GM23338 (cell line): ENCODE results near the gene QKI. TPM values are rescaled to one million over a fixed set of nuclear protein-coding genes. Genes with fewer than 3 reads are reported as not detected.

Source experiments
- ATAC-seq: fragments of 200-7000 bp; cut with Tn5 transposase; 3 replicates; pipeline ENCODE4 v1.9.1; 2020
- DNase-seq: peaks from one replicate; pipeline ENCODE4 v3.0.0-alpha.2; 2015; ENCODE audit warnings: low spot score
- H2AFZ ChIP-seq: fragments of 200-600 bp; sonication (generic); 2 replicates; pipeline ENCODE4 v1.8.0; 2016; ENCODE audit warnings: antibody characterized with exemption, mild to moderate bottlenecking, moderate library complexity
- H3F3A ChIP-seq: fragments of 200-600 bp; sonication (generic); replicated peaks from 2 replicates; pipeline ENCODE4 v1.8.0; 2017; ENCODE audit warnings: antibody characterized with exemption, mixed run types, low read depth
- H3K27ac ChIP-seq: fragments of 200-600 bp; sonication (generic); 2 replicates; pipeline ENCODE4 v1.6.1; 2016; ENCODE audit warnings: low read depth
- H3K27me3 ChIP-seq: fragments of 200-600 bp; sonication (generic); 2 replicates; pipeline ENCODE4 v1.8.0; 2016; ENCODE audit warnings: mild to moderate bottlenecking, mixed run types, moderate library complexity; ENCODE audit not compliant: insufficient read depth
- H3K36me3 ChIP-seq: fragments of 200-600 bp; sonication (generic); 2 replicates; pipeline ENCODE4 v1.8.0; 2016; ENCODE audit warnings: mild to moderate bottlenecking; ENCODE audit not compliant: insufficient read depth
- H3K4me1 ChIP-seq: fragments of 200-600 bp; sonication (generic); 2 replicates; pipeline ENCODE4 v1.8.0; 2016; ENCODE audit warnings: mild to moderate bottlenecking, moderate library complexity; ENCODE audit not compliant: insufficient read depth
- H3K4me2 ChIP-seq: fragments of 200-600 bp; sonication (generic); 2 replicates; pipeline ENCODE4 v1.7.1; 2017; ENCODE audit warnings: mixed run types
- H3K4me3 ChIP-seq: fragments of 200-600 bp; sonication (generic); 2 replicates; pipeline ENCODE4 v1.6.1; 2016; ENCODE audit warnings: mixed run types
- H3K79me2 ChIP-seq: fragments of 200-600 bp; sonication (generic); replicated peaks from 2 replicates; pipeline ENCODE4 v1.8.0; 2017; ENCODE audit warnings: mild to moderate bottlenecking; ENCODE audit not compliant: insufficient read depth
- H3K9me2 ChIP-seq: fragments of 200-600 bp; sonication (generic); 2 replicates; pipeline ENCODE4 v1.8.0; 2017; ENCODE audit not compliant: insufficient read depth
- H4K20me1 ChIP-seq: fragments of 200-600 bp; sonication (generic); replicated peaks from 2 replicates; pipeline ENCODE4 v1.8.0; 2017; ENCODE audit warnings: mild to moderate bottlenecking; ENCODE audit not compliant: insufficient read depth
- H3K27ac Mint-ChIP-seq: 2 replicates; pipeline ENCODE4 v1.8.0; 2020; ENCODE audit warnings: inconsistent platforms, mild to moderate bottlenecking, moderate library complexity, mixed read lengths
- H3K27me3 Mint-ChIP-seq: 3 replicates; pipeline ENCODE4 v1.8.0; 2022; ENCODE audit warnings: low read depth, mild to moderate bottlenecking, moderate library complexity, mixed read lengths, inconsistent platforms; ENCODE audit not compliant: insufficient read depth, poor library complexity
- H3K36me3 Mint-ChIP-seq: 3 replicates; pipeline ENCODE4 v1.8.0; 2021; ENCODE audit warnings: low read depth, mild to moderate bottlenecking, inconsistent platforms, moderate library complexity, mixed read lengths
- H3K4me1 Mint-ChIP-seq: 3 replicates; pipeline ENCODE4 v1.8.0; 2020; ENCODE audit warnings: mild to moderate bottlenecking, inconsistent platforms, mixed read lengths
- H3K4me3 Mint-ChIP-seq: 3 replicates; pipeline ENCODE4 v1.8.0; 2021; ENCODE audit warnings: moderate library complexity, mild to moderate bottlenecking, inconsistent platforms, mixed read lengths
- H3K9me3 Mint-ChIP-seq: 3 replicates; pipeline ENCODE4 v1.8.0; 2020; ENCODE audit warnings: moderate library complexity, mild to moderate bottlenecking, inconsistent platforms, mixed read lengths
- CREB1 ChIP-seq: fragments of 250-450 bp; sonication (Bioruptor Pico); IDR thresholded peaks from 2 replicates; pipeline ENCODE4 v1.5.0; 2020; ENCODE audit warnings: low read depth, mild to moderate bottlenecking, moderate library complexity
- JUNB ChIP-seq: IDR thresholded peaks from one replicate; pipeline ENCODE4 v1.6.1; 2016; ENCODE audit warnings: antibody characterized with exemption; ENCODE audit not compliant: unreplicated experiment
- POLR2AphosphoS5 ChIP-seq: IDR thresholded peaks from 2 replicates; pipeline ENCODE4 v1.6.1; 2016; ENCODE audit warnings: antibody characterized with exemption, low read depth
- STAT1 ChIP-seq: IDR thresholded peaks from one replicate; pipeline ENCODE4 v1.6.1; 2016; ENCODE audit warnings: antibody characterized with exemption; ENCODE audit not compliant: unreplicated experiment
- ZNF114 ChIP-seq: fragments of 250-450 bp; sonication (Bioruptor Pico); IDR thresholded peaks from 2 replicates; pipeline ENCODE4 v1.5.0; 2020; ENCODE audit warnings: mild to moderate bottlenecking, moderate library complexity
- ZNF331 ChIP-seq: fragments of 250-450 bp; sonication (Bioruptor Pico); IDR thresholded peaks from 2 replicates; pipeline ENCODE4 v1.5.0; 2020; ENCODE audit warnings: low read depth, mild to moderate bottlenecking, moderate library complexity
- polyA plus RNA-seq: library from polyadenylated mRNA; unstranded; fragments of >200 nt; fragmentation: Nextera tagmentation; extraction: Ambion mirVana; gene quantifications from 2 replicates; pipeline ENCODE4 v1.2.1, GENCODE V29; 2016
- total RNA-seq: library from RNA; depleted of rRNA; stranded (reverse); fragments of >200 nt; shearing (Covaris generic); gene quantifications from 2 replicates; pipeline ENCODE4 v1.2.3, GENCODE V29; 2014
- TF ChIP-seq, protein P1 (sequence below): fragments of 250-450 bp; sonication (Bioruptor Pico); IDR thresholded peaks from 2 replicates; pipeline ENCODE4 v1.5.0; 2020; ENCODE audit warnings: mild to moderate bottlenecking, moderate library complexity
- TF ChIP-seq, protein P2 (sequence below), 2 experiments: fragments of 200-600 bp in 1 of 2; sonication (generic) in 1 of 2; conservative IDR thresholded peaks; 2 replicates each; pipeline versions ENCODE4 v1.5.1 to v1.6.1; 2016 to 2017; ENCODE audit warnings: antibody characterized with exemption in 2 of 2, low read depth in 2 of 2, mild to moderate bottlenecking in 2 of 2, moderate library complexity in 1 of 2
- TF ChIP-seq, protein P3 (sequence below): IDR thresholded peaks from one replicate; pipeline ENCODE4 v1.6.1; 2018; ENCODE audit warnings: antibody characterized with exemption; ENCODE audit not compliant: unreplicated experiment

The QKI gene
- total and polyA plus RNA-seq, 2 experiments from 2014 or later, result 60.8 to 159 TPM

DNA sequence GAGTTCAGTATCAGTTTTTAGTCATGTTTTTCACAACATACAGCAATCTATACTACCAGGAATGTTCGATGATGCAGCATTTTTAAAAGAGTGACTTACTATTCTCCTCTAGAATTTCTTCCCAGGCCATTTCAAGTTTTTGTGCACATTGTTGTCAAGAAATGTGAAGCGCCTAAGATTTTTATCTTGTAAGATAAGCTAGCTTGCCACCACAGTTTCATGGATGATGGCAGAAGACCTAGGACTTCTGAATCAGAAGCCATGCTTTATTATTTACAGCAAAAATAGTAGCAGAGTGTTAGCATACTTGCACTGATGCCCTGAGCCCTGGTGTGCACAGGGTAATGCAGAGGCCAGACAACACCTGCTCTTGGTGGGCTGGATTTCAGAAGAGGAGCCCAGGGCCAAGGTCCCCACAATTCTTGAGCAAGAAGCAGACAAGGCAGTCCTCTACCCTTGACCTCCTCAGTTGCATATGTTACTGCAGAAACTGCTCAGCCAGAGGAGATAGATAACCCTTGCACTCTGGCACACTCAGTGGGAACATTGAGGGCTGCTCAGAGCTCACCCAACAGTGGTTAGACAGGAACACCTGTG lies 99.2 kb downstream of the QKI start:
- no peaks in the 10 kb centered on the region for H3K9me3 Mint-ChIP-seq
- H3F3A ChIP-seq, result no peaks in the 10 kb centered on the region
- H3K27ac Mint-ChIP-seq, result peak overlapping the region; percentile 83
- H3K79me2 ChIP-seq, result peaks cover 92% of the 10 kb centered on the region
- TF ChIP-seq POLR2AphosphoS5 (no peak), CREB1 (CRISPR knock-in tag) (no peak), ZNF331 (no peak)
- TF ChIP-seq, protein P1, sequence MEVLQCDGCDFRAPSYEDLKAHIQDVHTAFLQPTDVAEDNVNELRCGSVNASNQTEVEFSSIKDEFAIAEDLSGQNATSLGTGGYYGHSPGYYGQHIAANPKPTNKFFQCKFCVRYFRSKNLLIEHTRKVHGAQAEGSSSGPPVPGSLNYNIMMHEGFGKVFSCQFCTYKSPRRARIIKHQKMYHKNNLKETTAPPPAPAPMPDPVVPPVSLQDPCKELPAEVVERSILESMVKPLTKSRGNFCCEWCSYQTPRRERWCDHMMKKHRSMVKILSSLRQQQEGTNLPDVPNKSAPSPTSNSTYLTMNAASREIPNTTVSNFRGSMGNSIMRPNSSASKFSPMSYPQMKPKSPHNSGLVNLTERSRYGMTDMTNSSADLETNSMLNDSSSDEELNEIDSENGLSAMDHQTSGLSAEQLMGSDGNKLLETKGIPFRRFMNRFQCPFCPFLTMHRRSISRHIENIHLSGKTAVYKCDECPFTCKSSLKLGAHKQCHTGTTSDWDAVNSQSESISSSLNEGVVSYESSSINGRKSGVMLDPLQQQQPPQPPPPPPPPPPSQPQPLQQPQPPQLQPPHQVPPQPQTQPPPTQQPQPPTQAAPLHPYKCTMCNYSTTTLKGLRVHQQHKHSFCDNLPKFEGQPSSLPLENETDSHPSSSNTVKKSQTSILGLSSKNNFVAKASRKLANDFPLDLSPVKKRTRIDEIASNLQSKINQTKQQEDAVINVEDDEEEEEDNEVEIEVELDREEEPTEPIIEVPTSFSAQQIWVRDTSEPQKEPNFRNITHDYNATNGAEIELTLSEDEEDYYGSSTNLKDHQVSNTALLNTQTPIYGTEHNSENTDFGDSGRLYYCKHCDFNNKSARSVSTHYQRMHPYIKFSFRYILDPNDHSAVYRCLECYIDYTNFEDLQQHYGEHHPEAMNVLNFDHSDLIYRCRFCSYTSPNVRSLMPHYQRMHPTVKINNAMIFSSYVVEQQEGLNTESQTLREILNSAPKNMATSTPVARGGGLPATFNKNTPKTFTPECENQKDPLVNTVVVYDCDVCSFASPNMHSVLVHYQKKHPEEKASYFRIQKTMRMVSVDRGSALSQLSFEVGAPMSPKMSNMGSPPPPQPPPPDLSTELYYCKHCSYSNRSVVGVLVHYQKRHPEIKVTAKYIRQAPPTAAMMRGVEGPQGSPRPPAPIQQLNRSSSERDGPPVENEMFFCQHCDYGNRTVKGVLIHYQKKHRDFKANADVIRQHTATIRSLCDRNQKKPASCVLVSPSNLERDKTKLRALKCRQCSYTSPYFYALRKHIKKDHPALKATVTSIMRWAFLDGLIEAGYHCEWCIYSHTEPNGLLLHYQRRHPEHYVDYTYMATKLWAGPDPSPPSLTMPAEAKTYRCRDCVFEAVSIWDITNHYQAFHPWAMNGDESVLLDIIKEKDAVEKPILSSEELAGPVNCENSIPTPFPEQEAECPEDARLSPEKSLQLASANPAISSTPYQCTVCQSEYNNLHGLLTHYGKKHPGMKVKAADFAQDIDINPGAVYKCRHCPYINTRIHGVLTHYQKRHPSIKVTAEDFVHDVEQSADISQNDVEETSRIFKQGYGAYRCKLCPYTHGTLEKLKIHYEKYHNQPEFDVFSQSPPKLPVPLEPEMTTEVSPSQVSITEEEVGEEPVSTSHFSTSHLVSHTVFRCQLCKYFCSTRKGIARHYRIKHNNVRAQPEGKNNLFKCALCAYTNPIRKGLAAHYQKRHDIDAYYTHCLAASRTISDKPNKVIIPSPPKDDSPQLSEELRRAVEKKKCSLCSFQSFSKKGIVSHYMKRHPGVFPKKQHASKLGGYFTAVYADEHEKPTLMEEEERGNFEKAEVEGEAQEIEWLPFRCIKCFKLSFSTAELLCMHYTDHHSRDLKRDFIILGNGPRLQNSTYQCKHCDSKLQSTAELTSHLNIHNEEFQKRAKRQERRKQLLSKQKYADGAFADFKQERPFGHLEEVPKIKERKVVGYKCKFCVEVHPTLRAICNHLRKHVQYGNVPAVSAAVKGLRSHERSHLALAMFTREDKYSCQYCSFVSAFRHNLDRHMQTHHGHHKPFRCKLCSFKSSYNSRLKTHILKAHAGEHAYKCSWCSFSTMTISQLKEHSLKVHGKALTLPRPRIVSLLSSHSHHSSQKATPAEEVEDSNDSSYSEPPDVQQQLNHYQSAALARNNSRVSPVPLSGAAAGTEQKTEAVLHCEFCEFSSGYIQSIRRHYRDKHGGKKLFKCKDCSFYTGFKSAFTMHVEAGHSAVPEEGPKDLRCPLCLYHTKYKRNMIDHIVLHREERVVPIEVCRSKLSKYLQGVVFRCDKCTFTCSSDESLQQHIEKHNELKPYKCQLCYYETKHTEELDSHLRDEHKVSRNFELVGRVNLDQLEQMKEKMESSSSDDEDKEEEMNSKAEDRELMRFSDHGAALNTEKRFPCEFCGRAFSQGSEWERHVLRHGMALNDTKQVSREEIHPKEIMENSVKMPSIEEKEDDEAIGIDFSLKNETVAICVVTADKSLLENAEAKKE (CRISPR knock-in tag), result no peak
- H3K4me1 Mint-ChIP-seq, result peaks cover 17% of the 10 kb centered on the region
- H3K4me2 ChIP-seq, result no peak overlapping the region
- DNase-seq (no peak), ATAC-seq (peak; percentile 49)
- no peak overlapping the region for H3K27ac ChIP-seq
- H3K4me3 Mint-ChIP-seq, result no peak overlapping the region
- H2AFZ ChIP-seq, result no peak overlapping the region
- peaks cover 14% of the 10 kb centered on the region; the same call in 1 of the 2 replicates for H4K20me1 ChIP-seq
- peaks cover 9% of the 10 kb centered on the region; the same call in 1 of the 2 replicates for H3K4me1 ChIP-seq
- H3K27me3 ChIP-seq, result no peaks in the 10 kb centered on the region
- H3K27me3 Mint-ChIP-seq, result no peaks in the 10 kb centered on the region
- no peaks in the 10 kb centered on the region for H3K9me2 ChIP-seq
- H3K36me3 ChIP-seq, result no peaks in the 10 kb centered on the region
- peaks cover 4% of the 10 kb centered on the region; the same call in 1 of the 3 replicates for H3K36me3 Mint-ChIP-seq
- H3K4me3 ChIP-seq, result no peak overlapping the region

DNA sequence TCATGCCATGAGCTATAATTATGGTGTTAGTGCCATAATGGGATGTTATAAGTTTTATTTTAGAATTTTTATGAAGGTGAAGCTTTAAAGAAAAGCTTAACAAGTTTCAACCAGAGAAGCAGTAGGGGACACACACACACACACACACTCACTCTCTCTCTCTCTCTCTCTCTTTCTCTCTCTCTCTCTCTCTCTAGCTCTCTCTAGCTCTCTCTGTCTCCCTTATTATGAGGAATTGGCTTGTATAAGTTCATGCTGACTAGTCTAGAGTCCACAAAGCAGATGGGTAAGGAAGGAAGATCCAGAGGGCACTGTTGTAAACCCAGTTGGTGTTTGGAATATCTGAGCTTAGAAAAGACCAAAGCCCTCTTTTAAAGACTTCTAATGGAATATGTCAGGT lies 102.4 kb downstream of the QKI start:
- Histone ChIP-seq H3K4me1 (peaks cover 9% of the 10 kb centered on the region; the same call in 1 of the 2 replicates), H3K27ac (no peak overlapping the region), H3K9me2 (no peaks in the 10 kb centered on the region), H3F3A (no peaks in the 10 kb centered on the region), H3K4me3 (no peak overlapping the region), H3K36me3 (no peaks in the 10 kb centered on the region), H4K20me1 (peaks cover 14% of the 10 kb centered on the region; the same call in 1 of the 2 replicates), H2AFZ (no peak overlapping the region), H3K79me2 (peaks cover 99% of the 10 kb centered on the region), H3K27me3 (no peaks in the 10 kb centered on the region), H3K4me2 (no peak overlapping the region)
- H3K27ac Mint-ChIP-seq, result peak overlapping the region; percentile 57; the same call in 1 of the 2 replicates
- no peaks in the 10 kb centered on the region for H3K9me3 Mint-ChIP-seq
- no peak for DNase-seq
- peak; percentile 35; the same call in 1 of the 3 replicates for ATAC-seq
- H3K36me3 Mint-ChIP-seq, result no peaks in the 10 kb centered on the region
- H3K4me1 Mint-ChIP-seq, result peaks cover 31% of the 10 kb centered on the region
- H3K4me3 Mint-ChIP-seq, result no peak overlapping the region
- no peaks in the 10 kb centered on the region for H3K27me3 Mint-ChIP-seq
- TF ChIP-seq STAT1 (no peak), ZNF114 (CRISPR knock-in tag) (no peak), JUNB (no peak)
- TF ChIP-seq, protein P2, sequence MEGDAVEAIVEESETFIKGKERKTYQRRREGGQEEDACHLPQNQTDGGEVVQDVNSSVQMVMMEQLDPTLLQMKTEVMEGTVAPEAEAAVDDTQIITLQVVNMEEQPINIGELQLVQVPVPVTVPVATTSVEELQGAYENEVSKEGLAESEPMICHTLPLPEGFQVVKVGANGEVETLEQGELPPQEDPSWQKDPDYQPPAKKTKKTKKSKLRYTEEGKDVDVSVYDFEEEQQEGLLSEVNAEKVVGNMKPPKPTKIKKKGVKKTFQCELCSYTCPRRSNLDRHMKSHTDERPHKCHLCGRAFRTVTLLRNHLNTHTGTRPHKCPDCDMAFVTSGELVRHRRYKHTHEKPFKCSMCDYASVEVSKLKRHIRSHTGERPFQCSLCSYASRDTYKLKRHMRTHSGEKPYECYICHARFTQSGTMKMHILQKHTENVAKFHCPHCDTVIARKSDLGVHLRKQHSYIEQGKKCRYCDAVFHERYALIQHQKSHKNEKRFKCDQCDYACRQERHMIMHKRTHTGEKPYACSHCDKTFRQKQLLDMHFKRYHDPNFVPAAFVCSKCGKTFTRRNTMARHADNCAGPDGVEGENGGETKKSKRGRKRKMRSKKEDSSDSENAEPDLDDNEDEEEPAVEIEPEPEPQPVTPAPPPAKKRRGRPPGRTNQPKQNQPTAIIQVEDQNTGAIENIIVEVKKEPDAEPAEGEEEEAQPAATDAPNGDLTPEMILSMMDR (conservative IDR thresholded peaks at IDR 0.05; ENCODE audit: low read depth in 2 of 2), result no peak
- TF ChIP-seq, protein P3, sequence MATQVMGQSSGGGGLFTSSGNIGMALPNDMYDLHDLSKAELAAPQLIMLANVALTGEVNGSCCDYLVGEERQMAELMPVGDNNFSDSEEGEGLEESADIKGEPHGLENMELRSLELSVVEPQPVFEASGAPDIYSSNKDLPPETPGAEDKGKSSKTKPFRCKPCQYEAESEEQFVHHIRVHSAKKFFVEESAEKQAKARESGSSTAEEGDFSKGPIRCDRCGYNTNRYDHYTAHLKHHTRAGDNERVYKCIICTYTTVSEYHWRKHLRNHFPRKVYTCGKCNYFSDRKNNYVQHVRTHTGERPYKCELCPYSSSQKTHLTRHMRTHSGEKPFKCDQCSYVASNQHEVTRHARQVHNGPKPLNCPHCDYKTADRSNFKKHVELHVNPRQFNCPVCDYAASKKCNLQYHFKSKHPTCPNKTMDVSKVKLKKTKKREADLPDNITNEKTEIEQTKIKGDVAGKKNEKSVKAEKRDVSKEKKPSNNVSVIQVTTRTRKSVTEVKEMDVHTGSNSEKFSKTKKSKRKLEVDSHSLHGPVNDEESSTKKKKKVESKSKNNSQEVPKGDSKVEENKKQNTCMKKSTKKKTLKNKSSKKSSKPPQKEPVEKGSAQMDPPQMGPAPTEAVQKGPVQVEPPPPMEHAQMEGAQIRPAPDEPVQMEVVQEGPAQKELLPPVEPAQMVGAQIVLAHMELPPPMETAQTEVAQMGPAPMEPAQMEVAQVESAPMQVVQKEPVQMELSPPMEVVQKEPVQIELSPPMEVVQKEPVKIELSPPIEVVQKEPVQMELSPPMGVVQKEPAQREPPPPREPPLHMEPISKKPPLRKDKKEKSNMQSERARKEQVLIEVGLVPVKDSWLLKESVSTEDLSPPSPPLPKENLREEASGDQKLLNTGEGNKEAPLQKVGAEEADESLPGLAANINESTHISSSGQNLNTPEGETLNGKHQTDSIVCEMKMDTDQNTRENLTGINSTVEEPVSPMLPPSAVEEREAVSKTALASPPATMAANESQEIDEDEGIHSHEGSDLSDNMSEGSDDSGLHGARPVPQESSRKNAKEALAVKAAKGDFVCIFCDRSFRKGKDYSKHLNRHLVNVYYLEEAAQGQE, result no peak
